ENCODE measurements around the gene ZNF75A. TPM values are rescaled to one million over a fixed set of nuclear protein-coding genes. Genes with fewer than 3 reads are reported as not detected.
A peak's percentile ranks its signal among the peaks of the same experiment; 100 is the strongest.

The ZNF75A gene
- total RNA-seq, 1 donor from 2014 or later = 97.9 TPM

DNA sequence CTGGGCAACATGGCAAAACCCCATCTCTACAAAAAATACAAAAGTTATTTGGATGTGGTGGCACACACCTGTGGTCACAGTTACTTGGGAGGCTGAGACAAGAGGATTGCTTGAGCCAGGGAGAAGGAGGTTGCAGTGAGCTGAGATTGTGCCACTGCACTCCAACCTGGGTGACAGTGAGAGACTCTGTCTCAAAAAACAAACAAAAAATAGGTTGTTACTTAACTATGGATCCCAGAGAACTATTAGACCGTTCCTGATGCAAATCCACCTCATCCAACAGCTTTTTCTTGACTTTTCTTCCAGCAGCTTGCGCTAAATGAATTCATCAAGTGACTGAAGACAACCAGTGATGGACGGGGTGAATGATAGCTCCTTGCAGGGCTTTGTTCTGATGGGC lies 50.3 kb downstream of the ZNF75A start, which contains the start of gene OR2C1:
Gene OR2C1, plus strand, starts transcription at position 301 of the 400 bp plus-strand sequence. Its CDS starts 52 bp downstream, at position 353.
- ATAC-seq (ENCODE audit: low read depth) (no peak), DNase-seq (no peak)
- Mint-ChIP-seq H3K4me1 (peaks cover 3% of the 10 kb centered on the region), H3K27me3 (peaks cover under 1% of the 10 kb centered on the region), H3K9me3 (no peaks in the 10 kb centered on the region), H3K36me3 (ENCODE audit: low read depth) (peaks cover 4% of the 10 kb centered on the region), H3K4me3 (no peak within 1 kb of the TSS), H3K27ac (no peak within 1 kb of the TSS)
- TF ChIP-seq, protein P1, sequence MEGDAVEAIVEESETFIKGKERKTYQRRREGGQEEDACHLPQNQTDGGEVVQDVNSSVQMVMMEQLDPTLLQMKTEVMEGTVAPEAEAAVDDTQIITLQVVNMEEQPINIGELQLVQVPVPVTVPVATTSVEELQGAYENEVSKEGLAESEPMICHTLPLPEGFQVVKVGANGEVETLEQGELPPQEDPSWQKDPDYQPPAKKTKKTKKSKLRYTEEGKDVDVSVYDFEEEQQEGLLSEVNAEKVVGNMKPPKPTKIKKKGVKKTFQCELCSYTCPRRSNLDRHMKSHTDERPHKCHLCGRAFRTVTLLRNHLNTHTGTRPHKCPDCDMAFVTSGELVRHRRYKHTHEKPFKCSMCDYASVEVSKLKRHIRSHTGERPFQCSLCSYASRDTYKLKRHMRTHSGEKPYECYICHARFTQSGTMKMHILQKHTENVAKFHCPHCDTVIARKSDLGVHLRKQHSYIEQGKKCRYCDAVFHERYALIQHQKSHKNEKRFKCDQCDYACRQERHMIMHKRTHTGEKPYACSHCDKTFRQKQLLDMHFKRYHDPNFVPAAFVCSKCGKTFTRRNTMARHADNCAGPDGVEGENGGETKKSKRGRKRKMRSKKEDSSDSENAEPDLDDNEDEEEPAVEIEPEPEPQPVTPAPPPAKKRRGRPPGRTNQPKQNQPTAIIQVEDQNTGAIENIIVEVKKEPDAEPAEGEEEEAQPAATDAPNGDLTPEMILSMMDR (IDR thresholded peaks at IDR 0.05) = no peak
- ChIA-PET POLR2A (interaction anchor here (0.5 kb wide), 1 partner anchor 53 kb away, joined by 4 read pairs; no protein-coding TSS in a partner anchor), CTCF (no interaction called here)
- intact Hi-C loops (cut with micrococcal nuclease) = no loop called here

DNA sequence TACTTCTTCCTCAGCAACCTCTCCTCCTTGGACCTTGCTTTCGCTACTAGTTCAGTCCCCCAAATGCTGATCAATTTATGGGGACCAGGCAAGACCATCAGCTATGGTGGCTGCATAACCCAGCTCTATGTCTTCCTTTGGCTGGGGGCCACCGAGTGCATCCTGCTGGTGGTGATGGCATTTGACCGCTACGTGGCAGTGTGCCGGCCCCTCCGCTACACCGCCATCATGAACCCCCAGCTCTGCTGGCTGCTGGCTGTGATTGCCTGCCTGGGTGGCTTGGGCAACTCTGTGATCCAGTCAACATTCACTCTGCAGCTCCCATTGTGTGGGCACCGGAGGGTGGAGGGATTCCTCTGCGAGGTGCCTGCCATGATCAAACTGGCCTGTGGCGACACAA lies 50.8 kb downstream of the ZNF75A start:
- Mint-ChIP-seq H3K9me3 (no peaks in the 10 kb centered on the region), H3K27ac (no peak overlapping the region), H3K27me3 (peaks cover 5% of the 10 kb centered on the region), H3K4me1 (peaks cover 3% of the 10 kb centered on the region), H3K4me3 (no peak overlapping the region), H3K36me3 (ENCODE audit: low read depth) (peaks cover 4% of the 10 kb centered on the region)
- ChIA-PET POLR2A (interaction anchor here (0.5 kb wide), 1 partner anchor 54 kb away, joined by 4 read pairs; no protein-coding TSS in a partner anchor), CTCF (no interaction called here)
- intact Hi-C loops (cut with micrococcal nuclease) = no loop called here
- no peak for DNase-seq
- TF ChIP-seq, protein P1 (IDR thresholded peaks at IDR 0.05) = no peak
- no peak for ATAC-seq (ENCODE audit: low read depth)

DNA sequence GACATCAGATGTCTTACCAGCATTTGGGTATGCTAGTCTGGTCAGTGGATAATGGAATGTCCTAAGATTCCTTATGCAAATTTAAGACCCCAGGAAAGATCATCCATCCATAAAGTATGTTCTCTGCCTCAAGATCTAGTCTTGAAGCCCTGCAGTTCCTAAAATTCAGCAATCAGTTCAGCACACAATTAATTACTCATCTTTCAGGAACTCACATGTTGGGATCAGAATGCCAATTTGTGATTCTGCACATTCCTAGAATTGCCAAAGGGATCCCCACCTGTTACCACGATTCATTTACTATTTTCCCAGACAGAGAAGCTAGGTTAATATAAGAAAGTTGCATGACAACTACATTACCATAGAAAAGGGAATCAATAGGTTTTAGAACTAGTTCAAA lies 53.6 kb downstream of the ZNF75A start:
- Mint-ChIP-seq H3K27me3 (peaks cover 9% of the 10 kb centered on the region), H3K27ac (no peak overlapping the region), H3K4me3 (no peak overlapping the region), H3K9me3 (peaks cover 3% of the 10 kb centered on the region), H3K4me1 (no peaks in the 10 kb centered on the region), H3K36me3 (ENCODE audit: low read depth) (peaks cover 4% of the 10 kb centered on the region)
- ChIA-PET POLR2A (no interaction called here), CTCF (no interaction called here)
- intact Hi-C loops (cut with micrococcal nuclease) = no loop called here
- TF ChIP-seq, protein P1 (IDR thresholded peaks at IDR 0.05) = no peak
- ATAC-seq (ENCODE audit: low read depth) (no peak), DNase-seq (no peak)

DNA sequence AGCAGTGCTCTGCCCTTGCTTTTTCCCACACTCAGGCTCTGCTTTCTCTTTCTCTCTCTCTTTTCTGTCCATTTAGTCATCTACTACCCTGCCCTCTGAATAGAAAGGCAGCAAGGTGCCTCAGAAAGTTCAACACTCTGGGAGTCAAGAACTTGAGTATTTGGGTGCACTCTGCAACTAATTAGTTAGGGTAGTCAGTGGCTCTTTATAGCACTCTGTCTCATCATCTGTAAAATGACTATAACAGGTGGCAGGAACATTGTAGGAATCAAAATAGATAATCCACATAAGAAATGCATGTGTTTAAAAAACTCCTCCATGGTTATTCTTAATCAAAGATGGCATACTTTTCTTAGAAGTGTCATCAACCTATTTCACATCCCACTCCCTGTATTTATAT lies 57.6 kb downstream of the ZNF75A start:
- peaks cover 10% of the 10 kb centered on the region for H3K9me3 Mint-ChIP-seq
- DNase-seq = no peak
- peaks cover 12% of the 10 kb centered on the region for H3K4me1 Mint-ChIP-seq
- intact Hi-C loops (cut with micrococcal nuclease) = loop anchor here (5.0 kb wide), 1 partner anchor 56 kb away; the partner anchor contains the start of genes TIGD7 and ZNF75A
- H3K4me3 Mint-ChIP-seq = no peak overlapping the region
- peaks cover 9% of the 10 kb centered on the region for H3K27me3 Mint-ChIP-seq
- TF ChIP-seq, protein P1 (IDR thresholded peaks at IDR 0.05) = no peak
- no peak for ATAC-seq (ENCODE audit: low read depth)
- CTCF ChIA-PET = no interaction called here
- peaks cover 5% of the 10 kb centered on the region for H3K36me3 Mint-ChIP-seq (ENCODE audit: low read depth)
- POLR2A ChIA-PET = no interaction called here
- no peak overlapping the region for H3K27ac Mint-ChIP-seq

DNA sequence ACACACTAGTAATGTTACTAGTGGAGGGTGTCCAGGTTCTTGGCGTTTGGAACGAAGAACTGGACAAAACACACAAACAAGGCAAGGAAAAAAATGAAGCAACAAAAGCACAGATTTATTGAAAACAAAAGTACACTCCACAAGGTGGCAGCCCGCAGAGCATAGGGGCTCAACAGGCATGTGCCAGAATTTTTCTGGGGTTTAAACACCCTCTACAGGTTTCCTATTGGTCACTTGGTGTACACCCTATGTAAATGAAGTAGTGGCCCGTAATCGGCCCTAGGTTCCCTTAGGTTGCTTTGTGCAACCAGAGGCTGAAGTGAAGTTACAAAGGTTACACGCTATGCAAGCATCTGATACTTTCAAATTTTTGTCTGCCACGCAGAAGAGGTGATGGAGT lies 58.5 kb downstream of the ZNF75A start:
- peaks cover 12% of the 10 kb centered on the region for H3K4me1 Mint-ChIP-seq
- H3K4me3 Mint-ChIP-seq = peak overlapping the region; percentile 17
- TF ChIP-seq, protein P1 (IDR thresholded peaks at IDR 0.05) = no peak
- H3K27ac Mint-ChIP-seq = no peak overlapping the region
- ATAC-seq (ENCODE audit: low read depth) (no peak), DNase-seq (no peak)
- peaks cover 10% of the 10 kb centered on the region for H3K9me3 Mint-ChIP-seq
- H3K27me3 Mint-ChIP-seq = peaks cover 9% of the 10 kb centered on the region
- ChIA-PET POLR2A (no interaction called here), CTCF (no interaction called here)
- intact Hi-C loops (cut with micrococcal nuclease) = loop anchor here (2.0 to 5.0 kb wide), 2 partner anchors 37 to 56 kb away; partner anchors contain the start of genes TIGD7, ZNF174, ZNF75A and ZSCAN32
- H3K36me3 Mint-ChIP-seq (ENCODE audit: low read depth) = peaks cover 5% of the 10 kb centered on the region

Measured in activated B cell treated with CpG ODN at 0.5 μM for 24 hours (primary cell).